SJSA1 (cell line): Measurements from ENCODE around the gene PDZRN3. TPM values are rescaled to one million over a fixed set of nuclear protein-coding genes. Genes with fewer than 3 reads are reported as not detected.
A peak's percentile ranks its signal among the peaks of the same experiment; 100 is the strongest.
"Not testable (repeated sequence)": the region's sequence is repeated elsewhere in the genome, so short reads cannot be mapped to it uniquely, and the experiment has no call there.

Experiments used
- DNase-seq, 2 experiments: peaks; one replicate each; pipeline ENCODE4 v3.0.0-alpha.2; 2015 to 2020; ENCODE audit warnings: low spot score in 2 of 2, low read depth in 1 of 2
- H3K27ac ChIP-seq: fragments of 250-450 bp; sonication (Bioruptor Pico); 2 replicates; pipeline ENCODE4 v1.5.1; 2020; ENCODE audit warnings: mild to moderate bottlenecking, moderate library complexity
- H3K27me3 ChIP-seq: fragments of 250-450 bp; sonication (Bioruptor Pico); replicated peaks from 2 replicates; pipeline ENCODE4 v1.5.1; 2020; ENCODE audit warnings: mild to moderate bottlenecking, moderate library complexity
- H3K36me3 ChIP-seq: fragments of 250-450 bp; sonication (Bioruptor Pico); 2 replicates; pipeline ENCODE4 v1.5.1; 2020; ENCODE audit warnings: mild to moderate bottlenecking
- H3K4me1 ChIP-seq: fragments of 250-450 bp; sonication (Bioruptor Pico); replicated peaks from 2 replicates; pipeline ENCODE4 v1.6.1; 2021; ENCODE audit warnings: mild to moderate bottlenecking
- H3K4me3 ChIP-seq: fragments of 250-450 bp; sonication (Bioruptor Pico); 2 replicates; pipeline ENCODE4 v1.5.1; 2020; ENCODE audit warnings: mild to moderate bottlenecking
- H3K9me3 ChIP-seq: fragments of 250-450 bp; sonication (Bioruptor Pico); replicated peaks from 2 replicates; pipeline ENCODE4 v1.5.1; 2020; ENCODE audit warnings: mild to moderate bottlenecking
- total RNA-seq: library from RNA; depleted of rRNA; stranded (reverse); fragments of >200 nt; shearing (Covaris generic); gene quantifications from 2 replicates; pipeline ENCODE4 v1.2.3, GENCODE V29; 2014

Gene PDZRN3
- total RNA-seq, 1 experiment from 2014 or later: 0.68 TPM

- DNase-seq: no peak
- Histone ChIP-seq H3K4me1 (no peaks in the 10 kb centered on the region), H3K27me3 (no peaks in the 10 kb centered on the region), H3K27ac (no peak overlapping the region), H3K9me3 (no peaks in the 10 kb centered on the region), H3K4me3 (no peak overlapping the region), H3K36me3 (no peaks in the 10 kb centered on the region)
Measured at GRCh38 chr3:73571238-73571794, 53.4 kb downstream of the PDZRN3 start.

- Histone ChIP-seq H3K4me3 (no peak overlapping the region), H3K4me1 (no peaks in the 10 kb centered on the region), H3K36me3 (no peaks in the 10 kb centered on the region), H3K9me3 (no peaks in the 10 kb centered on the region), H3K27ac (no peak overlapping the region), H3K27me3 (no peaks in the 10 kb centered on the region)
- DNase-seq: no peak
Measured at GRCh38 chr3:73569246-73569760, 55.4 kb downstream of the PDZRN3 start.

- Histone ChIP-seq H3K4me3 (no peak overlapping the region), H3K27ac (no peak overlapping the region), H3K36me3 (no peaks in the 10 kb centered on the region), H3K4me1 (no peaks in the 10 kb centered on the region), H3K9me3 (no peaks in the 10 kb centered on the region), H3K27me3 (no peaks in the 10 kb centered on the region)
- DNase-seq: no peak
Measured at GRCh38 chr3:73568371-73568862, 56.3 kb downstream of the PDZRN3 start.

- not testable (repeated sequence) for DNase-seq, H3K36me3 ChIP-seq, H3K27me3 ChIP-seq, H3K4me1 ChIP-seq, H3K4me3 ChIP-seq, H3K9me3 ChIP-seq, H3K27ac ChIP-seq
Measured at GRCh38 chr3:73565374-73565773, 59.4 kb downstream of the PDZRN3 start.

- no peaks in the 10 kb centered on the region for H3K36me3 ChIP-seq
- no peak for DNase-seq
- no peaks in the 10 kb centered on the region for H3K9me3 ChIP-seq
- no peak overlapping the region for H3K4me3 ChIP-seq
- no peaks in the 10 kb centered on the region for H3K4me1 ChIP-seq
- no peak overlapping the region for H3K27ac ChIP-seq
- H3K27me3 ChIP-seq: no peaks in the 10 kb centered on the region
Measured at GRCh38 chr3:73563896-73564582, 60.7 kb downstream of the PDZRN3 start.

- Histone ChIP-seq H3K27ac (no peak overlapping the region), H3K4me1 (no peaks in the 10 kb centered on the region), H3K9me3 (no peaks in the 10 kb centered on the region), H3K36me3 (no peaks in the 10 kb centered on the region), H3K27me3 (no peaks in the 10 kb centered on the region), H3K4me3 (no peak overlapping the region)
- DNase-seq: no peak
Measured at GRCh38 chr3:73561494-73561893, 63.2 kb downstream of the PDZRN3 start.

GRCh38 chr3:73559749-73560148, 65.0 kb downstream of the PDZRN3 start:
- H3K4me1 ChIP-seq: no peaks in the 10 kb centered on the region
- no peaks in the 10 kb centered on the region for H3K27me3 ChIP-seq
- H3K27ac ChIP-seq: no peak overlapping the region
- no peaks in the 10 kb centered on the region for H3K36me3 ChIP-seq
- no peak overlapping the region for H3K4me3 ChIP-seq
- no peaks in the 10 kb centered on the region for H3K9me3 ChIP-seq
- no peak for DNase-seq

GRCh38 chr3:73558727-73559075, 66.0 kb downstream of the PDZRN3 start:
- Histone ChIP-seq H3K27ac (no peak overlapping the region), H3K9me3 (no peaks in the 10 kb centered on the region), H3K4me1 (no peaks in the 10 kb centered on the region), H3K4me3 (no peak overlapping the region), H3K36me3 (no peaks in the 10 kb centered on the region), H3K27me3 (no peaks in the 10 kb centered on the region)
- no peak for DNase-seq

GRCh38 chr3:73557986-73558726, 66.6 kb downstream of the PDZRN3 start:
- no peak for DNase-seq

GRCh38 chr3:73556520-73557372, 68.0 kb downstream of the PDZRN3 start:
- H3K27ac ChIP-seq: no peak overlapping the region
- H3K4me1 ChIP-seq: no peaks in the 10 kb centered on the region
- H3K9me3 ChIP-seq: no peaks in the 10 kb centered on the region
- H3K4me3 ChIP-seq: no peak overlapping the region
- no peaks in the 10 kb centered on the region for H3K36me3 ChIP-seq
- no peaks in the 10 kb centered on the region for H3K27me3 ChIP-seq
- DNase-seq: no peak

More at GRCh38 chr3:73557986-73558726, 66.6 kb downstream of the PDZRN3 start:
- Histone ChIP-seq H3K9me3 (no peaks in the 10 kb centered on the region), H3K27me3 (no peaks in the 10 kb centered on the region), H3K36me3 (no peaks in the 10 kb centered on the region), H3K27ac (no peak overlapping the region), H3K4me3 (no peak overlapping the region), H3K4me1 (no peaks in the 10 kb centered on the region)

GRCh38 chr3:73555076-73555475, 69.7 kb downstream of the PDZRN3 start:
- no peaks in the 10 kb centered on the region for H3K27me3 ChIP-seq
- H3K36me3 ChIP-seq: no peaks in the 10 kb centered on the region
- no peak for DNase-seq
- no peaks in the 10 kb centered on the region for H3K4me1 ChIP-seq
- H3K4me3 ChIP-seq: no peak overlapping the region
- no peak overlapping the region for H3K27ac ChIP-seq
- H3K9me3 ChIP-seq: no peaks in the 10 kb centered on the region

GRCh38 chr3:73552700-73553099, 72.0 kb downstream of the PDZRN3 start:
- Histone ChIP-seq H3K27ac (no peak overlapping the region), H3K4me3 (no peak overlapping the region), H3K9me3 (no peaks in the 10 kb centered on the region), H3K27me3 (no peaks in the 10 kb centered on the region), H3K4me1 (peaks cover 3% of the 10 kb centered on the region), H3K36me3 (no peaks in the 10 kb centered on the region)
- peak in 1 of 2 experiments; percentile 10 for DNase-seq

GRCh38 chr3:73550032-73550431, 74.7 kb downstream of the PDZRN3 start:
- Histone ChIP-seq H3K4me1 (peaks cover 13% of the 10 kb centered on the region), H3K27me3 (no peaks in the 10 kb centered on the region), H3K4me3 (no peak overlapping the region), H3K36me3 (no peaks in the 10 kb centered on the region), H3K9me3 (no peaks in the 10 kb centered on the region), H3K27ac (no peak overlapping the region)
- DNase-seq: no peak
